IPS-20b (cell line): ENCODE measurements around the gene HLA-DRB5.
"Not testable (repeated sequence)": the region's sequence is repeated elsewhere in the genome, so short reads cannot be mapped to it uniquely, and the experiment has no call there.

Source experiments
- H3K27ac ChIP-seq: one replicate; pipeline ENCODE4 v1.5.1; 2013; ENCODE audit warnings: low read length
- H3K27me3 ChIP-seq: 2 replicates; pipeline ENCODE4 v1.6.1; 2013; ENCODE audit warnings: mild to moderate bottlenecking, low read length, inconsistent platforms; ENCODE audit not compliant: insufficient read depth
- H3K36me3 ChIP-seq: 2 replicates; pipeline ENCODE4 v1.6.1; 2013; ENCODE audit warnings: low read depth, mild to moderate bottlenecking, inconsistent platforms, low read length, moderate library complexity; ENCODE audit not compliant: insufficient read depth
- H3K4me1 ChIP-seq: 2 replicates; pipeline ENCODE4 v1.6.1; 2013; ENCODE audit warnings: mild to moderate bottlenecking, control low read depth, inconsistent platforms, low read length, moderate library complexity; ENCODE audit not compliant: insufficient read depth
- H3K4me3 ChIP-seq: 2 replicates; pipeline ENCODE4 v1.5.1; 2013; ENCODE audit warnings: mild to moderate bottlenecking, low read length, inconsistent platforms
- H3K9ac ChIP-seq: 2 replicates; pipeline ENCODE4 v1.6.1; 2013; ENCODE audit warnings: low read depth, mild to moderate bottlenecking, inconsistent platforms, low read length, moderate library complexity
- H3K9me3 ChIP-seq: 2 replicates; pipeline ENCODE4 v1.6.1; 2013; ENCODE audit warnings: mild to moderate bottlenecking, low read depth, low read length, inconsistent platforms; ENCODE audit not compliant: insufficient read depth

The HLA-DRB5 gene

GRCh38 chr6:32529697-32530430 lies at the start of gene HLA-DRB5:
TSS of gene HLA-DRB5 (minus strand) at chr6:32530287. CDS start at chr6:32530224, 63 bp downstream.
- no peaks in the 10 kb centered on the region for H3K27me3 ChIP-seq
- no peaks in the 10 kb centered on the region for H3K36me3 ChIP-seq
- no peak within 1 kb of the TSS for H3K4me3 ChIP-seq
- H3K9me3 ChIP-seq = no peaks in the 10 kb centered on the region
- H3K27ac ChIP-seq = no peak within 1 kb of the TSS
- no peak within 1 kb of the TSS for H3K9ac ChIP-seq
- H3K4me1 ChIP-seq = no peaks in the 10 kb centered on the region

- no peaks in the 10 kb centered on the region for H3K4me1 ChIP-seq
- H3K9ac ChIP-seq = no peak overlapping the region
- no peaks in the 10 kb centered on the region for H3K27me3 ChIP-seq
- H3K4me3 ChIP-seq = no peak overlapping the region
- no peaks in the 10 kb centered on the region for H3K36me3 ChIP-seq
- H3K9me3 ChIP-seq = no peaks in the 10 kb centered on the region
- no peak overlapping the region for H3K27ac ChIP-seq
Observed at GRCh38 chr6:32578962-32579361, 48.9 kb upstream of the HLA-DRB5 start.

- H3K36me3 ChIP-seq, H3K9ac ChIP-seq, H3K27me3 ChIP-seq, H3K4me3 ChIP-seq, H3K27ac ChIP-seq, H3K9me3 ChIP-seq, H3K4me1 ChIP-seq: not testable (repeated sequence)
Observed at GRCh38 chr6:32577493-32577892, 47.4 kb upstream of the HLA-DRB5 start.

GRCh38 chr6:32576250-32576649 lies 46.2 kb upstream of the HLA-DRB5 start:
- Histone ChIP-seq H3K4me1 (no peaks in the 10 kb centered on the region), H3K9me3 (no peaks in the 10 kb centered on the region), H3K27me3 (no peaks in the 10 kb centered on the region), H3K9ac (no peak overlapping the region), H3K27ac (no peak overlapping the region), H3K36me3 (no peaks in the 10 kb centered on the region), H3K4me3 (no peak overlapping the region)

- no peak overlapping the region for H3K9ac ChIP-seq
- no peaks in the 10 kb centered on the region for H3K36me3 ChIP-seq
- no peaks in the 10 kb centered on the region for H3K9me3 ChIP-seq
- no peak overlapping the region for H3K4me3 ChIP-seq
- no peak overlapping the region for H3K27ac ChIP-seq
- no peaks in the 10 kb centered on the region for H3K4me1 ChIP-seq
- no peaks in the 10 kb centered on the region for H3K27me3 ChIP-seq
Observed at GRCh38 chr6:32570363-32570905, 40.3 kb upstream of the HLA-DRB5 start.

- Histone ChIP-seq H3K9ac (no peak overlapping the region), H3K9me3 (no peaks in the 10 kb centered on the region), H3K4me3 (no peak overlapping the region), H3K27ac (no peak overlapping the region), H3K27me3 (no peaks in the 10 kb centered on the region), H3K4me1 (no peaks in the 10 kb centered on the region), H3K36me3 (no peaks in the 10 kb centered on the region)
Observed at GRCh38 chr6:32568561-32568960, 38.5 kb upstream of the HLA-DRB5 start.

- no peaks in the 10 kb centered on the region for H3K27me3 ChIP-seq
- no peak overlapping the region for H3K27ac ChIP-seq
- H3K9me3 ChIP-seq = no peaks in the 10 kb centered on the region
- H3K36me3 ChIP-seq = no peaks in the 10 kb centered on the region
- H3K4me1 ChIP-seq = no peaks in the 10 kb centered on the region
- H3K9ac ChIP-seq = no peak overlapping the region
- H3K4me3 ChIP-seq = no peak overlapping the region
Observed at GRCh38 chr6:32566957-32567356, 36.9 kb upstream of the HLA-DRB5 start.

GRCh38 chr6:32565511-32565910 lies 35.4 kb upstream of the HLA-DRB5 start:
- H3K9ac ChIP-seq = no peak overlapping the region
- H3K4me1 ChIP-seq = no peaks in the 10 kb centered on the region
- H3K27me3 ChIP-seq = no peaks in the 10 kb centered on the region
- no peaks in the 10 kb centered on the region for H3K9me3 ChIP-seq
- H3K27ac ChIP-seq = no peak overlapping the region
- H3K36me3 ChIP-seq = no peaks in the 10 kb centered on the region
- H3K4me3 ChIP-seq = no peak overlapping the region

- Histone ChIP-seq H3K36me3 (no peaks in the 10 kb centered on the region), H3K27ac (no peak overlapping the region), H3K9me3 (no peaks in the 10 kb centered on the region), H3K9ac (no peak overlapping the region), H3K4me3 (no peak overlapping the region), H3K27me3 (no peaks in the 10 kb centered on the region), H3K4me1 (no peaks in the 10 kb centered on the region)
Observed at GRCh38 chr6:32562940-32563339, 32.9 kb upstream of the HLA-DRB5 start.

- Histone ChIP-seq H3K4me3 (no peak overlapping the region), H3K4me1 (no peaks in the 10 kb centered on the region), H3K36me3 (no peaks in the 10 kb centered on the region), H3K9me3 (no peaks in the 10 kb centered on the region), H3K27ac (no peak overlapping the region), H3K9ac (no peak overlapping the region), H3K27me3 (no peaks in the 10 kb centered on the region)
Observed at GRCh38 chr6:32559747-32560146, 29.7 kb upstream of the HLA-DRB5 start.

- Histone ChIP-seq H3K27ac (no peak overlapping the region), H3K4me1 (no peaks in the 10 kb centered on the region), H3K9ac (no peak overlapping the region), H3K4me3 (no peak overlapping the region), H3K27me3 (no peaks in the 10 kb centered on the region), H3K9me3 (no peaks in the 10 kb centered on the region), H3K36me3 (no peaks in the 10 kb centered on the region)
Observed at GRCh38 chr6:32558426-32559057, 28.5 kb upstream of the HLA-DRB5 start.
